ENCODE results near the gene SLC2A5.

The SLC2A5 gene, protein sequence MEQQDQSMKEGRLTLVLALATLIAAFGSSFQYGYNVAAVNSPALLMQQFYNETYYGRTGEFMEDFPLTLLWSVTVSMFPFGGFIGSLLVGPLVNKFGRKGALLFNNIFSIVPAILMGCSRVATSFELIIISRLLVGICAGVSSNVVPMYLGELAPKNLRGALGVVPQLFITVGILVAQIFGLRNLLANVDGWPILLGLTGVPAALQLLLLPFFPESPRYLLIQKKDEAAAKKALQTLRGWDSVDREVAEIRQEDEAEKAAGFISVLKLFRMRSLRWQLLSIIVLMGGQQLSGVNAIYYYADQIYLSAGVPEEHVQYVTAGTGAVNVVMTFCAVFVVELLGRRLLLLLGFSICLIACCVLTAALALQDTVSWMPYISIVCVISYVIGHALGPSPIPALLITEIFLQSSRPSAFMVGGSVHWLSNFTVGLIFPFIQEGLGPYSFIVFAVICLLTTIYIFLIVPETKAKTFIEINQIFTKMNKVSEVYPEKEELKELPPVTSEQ

DNA sequence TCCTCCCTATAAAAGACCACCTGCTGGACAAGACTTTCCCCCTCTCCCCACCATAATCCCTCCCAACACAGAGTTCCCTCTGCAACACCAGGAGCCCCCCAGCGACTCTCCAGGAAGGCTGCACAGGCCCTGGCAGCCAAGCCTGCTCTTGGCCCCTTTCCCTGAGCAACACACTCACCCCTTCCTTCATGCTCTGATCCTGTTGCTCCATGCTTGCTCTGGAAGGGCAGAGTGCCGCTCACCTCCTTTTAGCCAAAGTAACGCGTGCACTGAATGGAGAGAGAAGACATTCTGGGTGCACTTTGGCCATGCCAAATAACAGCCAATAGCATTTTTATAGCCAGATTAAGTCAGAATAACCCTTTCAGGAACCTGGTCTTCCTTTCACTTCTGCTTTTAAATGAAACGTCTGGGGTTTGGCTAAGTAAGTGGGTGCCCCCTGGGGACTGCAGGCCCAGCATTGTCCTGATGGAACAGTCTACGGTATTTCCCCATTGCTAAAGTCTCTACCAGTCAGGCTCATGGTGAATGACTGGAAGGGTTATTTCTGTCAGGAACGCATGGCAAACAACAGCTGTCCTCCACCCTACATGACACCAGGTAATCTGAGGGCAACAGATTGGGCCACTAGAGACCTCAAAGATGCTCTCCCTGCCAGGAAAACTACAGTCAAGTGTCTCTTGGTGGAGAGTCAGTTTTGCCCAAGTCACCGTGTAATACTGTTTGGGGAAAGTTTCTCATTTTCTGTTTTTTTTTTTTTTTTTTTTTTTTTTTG lies at the start of gene SLC2A5:
Gene SLC2A5, minus strand, starts transcription at position 310 of the 775 bp plus-strand sequence. Its CDS starts 99 bp downstream, at position 211.
- H3K9me3 ChIP-seq (ENCODE audit: control insufficient read depth, insufficient read depth, low read depth, low read length) = no peaks in the 10 kb centered on the region
- H3K27ac ChIP-seq (ENCODE audit: low read depth, low read length) = no peak within 1 kb of the TSS
- H3K36me3 ChIP-seq (ENCODE audit: control insufficient read depth, insufficient read depth, low read length) = no peaks in the 10 kb centered on the region
- H3K4me3 ChIP-seq (ENCODE audit: low read depth, low read length) = no peak within 1 kb of the TSS
- no peak within 1 kb of the TSS for H3K9ac ChIP-seq (ENCODE audit: low read length)
- H3K4me1 ChIP-seq (ENCODE audit: control insufficient read depth, insufficient read depth, low read length) = peaks cover 10% of the 10 kb centered on the region; the same call in 1 of the 2 replicates
- H3K27me3 ChIP-seq (ENCODE audit: control insufficient read depth, insufficient read depth, low read length) = no peaks in the 10 kb centered on the region

DNA sequence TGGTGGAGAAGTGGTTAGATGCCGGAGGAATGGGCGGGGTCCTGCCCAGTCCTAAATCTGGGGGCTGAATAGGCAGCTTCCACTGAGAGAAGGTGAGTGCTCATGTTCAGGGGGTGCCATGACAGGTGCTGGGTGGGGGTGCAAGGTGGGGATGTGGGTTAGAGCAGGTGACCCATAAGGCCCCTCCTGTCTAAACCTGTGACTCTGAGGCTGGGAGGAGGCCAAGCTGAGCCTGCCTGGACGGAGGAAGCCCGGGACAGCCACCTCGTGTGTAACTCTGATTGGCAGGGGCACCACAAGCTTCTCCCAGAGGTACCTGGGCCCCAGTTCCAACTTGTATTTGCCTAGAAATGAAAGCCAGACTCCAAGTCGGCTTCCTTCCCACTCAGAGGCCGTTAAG lies 48.8 kb upstream of the SLC2A5 start:
- H3K4me1 ChIP-seq (ENCODE audit: control insufficient read depth, insufficient read depth, low read length) = no peaks in the 10 kb centered on the region
- H3K27ac ChIP-seq (ENCODE audit: low read depth, low read length) = no peak overlapping the region
- no peak overlapping the region for H3K4me3 ChIP-seq (ENCODE audit: low read depth, low read length)
- no peaks in the 10 kb centered on the region for H3K27me3 ChIP-seq (ENCODE audit: control insufficient read depth, insufficient read depth, low read length)
- H3K36me3 ChIP-seq (ENCODE audit: control insufficient read depth, insufficient read depth, low read length) = no peaks in the 10 kb centered on the region
- no peaks in the 10 kb centered on the region for H3K9me3 ChIP-seq (ENCODE audit: control insufficient read depth, insufficient read depth, low read depth, low read length)
- H3K9ac ChIP-seq (ENCODE audit: low read length) = no peak overlapping the region

DNA sequence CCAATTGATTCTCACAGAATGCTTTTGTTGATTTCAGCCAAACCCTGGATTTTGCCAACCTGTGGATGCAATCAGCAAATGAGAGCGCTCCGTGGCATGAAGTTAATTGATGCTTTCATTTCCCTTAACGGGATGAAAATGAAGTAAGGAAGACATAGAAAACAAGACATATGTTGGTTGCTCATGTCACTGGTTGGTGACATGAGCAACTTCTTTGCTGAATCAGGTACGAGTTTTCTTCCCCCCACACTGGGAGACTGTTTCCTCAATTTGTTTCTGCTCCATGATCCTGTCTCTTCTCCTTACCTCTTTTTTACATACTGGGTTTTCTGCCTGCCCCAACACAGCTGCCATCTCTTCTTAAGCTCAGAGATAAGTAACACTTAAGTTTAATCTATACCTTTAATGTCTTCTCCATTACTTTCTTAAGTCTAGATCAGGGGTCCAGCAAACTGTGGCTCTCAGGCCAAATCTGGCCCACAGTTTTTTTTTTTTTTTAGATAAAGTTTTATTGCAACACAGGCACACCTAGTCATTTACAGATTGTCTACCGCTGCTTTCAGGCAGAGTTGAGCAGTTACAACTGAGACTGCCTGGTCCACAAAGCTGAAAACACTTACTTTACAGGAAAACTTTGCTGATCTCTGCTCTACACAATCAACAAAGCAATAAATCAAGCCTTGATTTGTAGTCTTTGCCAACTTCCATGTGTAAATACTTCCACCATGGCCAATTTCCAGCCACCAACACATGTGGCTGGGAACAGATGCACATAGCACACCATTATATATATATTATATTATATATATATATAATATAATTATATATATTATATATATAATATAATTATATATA lies 46.1 kb upstream of the SLC2A5 start:
- Histone ChIP-seq H3K9ac (ENCODE audit: low read length) (no peak overlapping the region), H3K27ac (ENCODE audit: low read depth, low read length) (no peak overlapping the region), H3K27me3 (ENCODE audit: control insufficient read depth, insufficient read depth, low read length) (no peaks in the 10 kb centered on the region), H3K4me1 (ENCODE audit: control insufficient read depth, insufficient read depth, low read length) (peaks cover 4% of the 10 kb centered on the region; the same call in 1 of the 2 replicates), H3K36me3 (ENCODE audit: control insufficient read depth, insufficient read depth, low read length) (no peaks in the 10 kb centered on the region), H3K4me3 (ENCODE audit: low read depth, low read length) (no peak overlapping the region), H3K9me3 (ENCODE audit: control insufficient read depth, insufficient read depth, low read depth, low read length) (no peaks in the 10 kb centered on the region)

- Histone ChIP-seq H3K4me3 (ENCODE audit: low read depth, low read length) (no peak overlapping the region), H3K27me3 (ENCODE audit: control insufficient read depth, insufficient read depth, low read length) (no peaks in the 10 kb centered on the region), H3K9ac (ENCODE audit: low read length) (no peak overlapping the region), H3K27ac (ENCODE audit: low read depth, low read length) (no peak overlapping the region), H3K4me1 (ENCODE audit: control insufficient read depth, insufficient read depth, low read length) (peaks cover 4% of the 10 kb centered on the region; the same call in 1 of the 2 replicates), H3K36me3 (ENCODE audit: control insufficient read depth, insufficient read depth, low read length) (no peaks in the 10 kb centered on the region), H3K9me3 (ENCODE audit: control insufficient read depth, insufficient read depth, low read depth, low read length) (no peaks in the 10 kb centered on the region)
Measured at GRCh38 chr1:9112961-9113880, 43.8 kb upstream of the SLC2A5 start.

DNA sequence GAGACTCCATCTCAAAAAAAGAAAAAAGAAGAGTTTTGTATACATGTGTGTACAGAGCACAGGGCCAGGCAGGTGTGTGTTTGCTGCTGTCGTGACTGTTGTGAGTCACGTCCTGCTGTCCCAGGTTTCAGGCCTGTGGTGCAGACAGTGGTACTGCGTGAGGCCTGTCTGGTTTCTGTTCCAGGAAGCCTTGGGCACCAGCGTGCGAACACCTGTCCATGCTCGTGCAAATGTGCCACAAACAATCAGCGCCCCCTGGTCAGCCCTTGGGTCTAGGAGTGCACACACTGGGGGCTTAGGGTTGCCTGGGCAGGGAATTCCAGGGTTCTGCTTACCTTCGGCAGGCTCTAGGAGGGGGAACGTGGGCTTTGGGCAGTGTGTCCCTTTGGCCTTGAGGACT lies 42.5 kb upstream of the SLC2A5 start:
- H3K9ac ChIP-seq (ENCODE audit: low read length) = no peak overlapping the region
- H3K4me3 ChIP-seq (ENCODE audit: low read depth, low read length) = no peak overlapping the region
- H3K9me3 ChIP-seq (ENCODE audit: control insufficient read depth, insufficient read depth, low read depth, low read length) = no peaks in the 10 kb centered on the region
- H3K27ac ChIP-seq (ENCODE audit: low read depth, low read length) = no peak overlapping the region
- no peaks in the 10 kb centered on the region for H3K27me3 ChIP-seq (ENCODE audit: control insufficient read depth, insufficient read depth, low read length)
- H3K36me3 ChIP-seq (ENCODE audit: control insufficient read depth, insufficient read depth, low read length) = no peaks in the 10 kb centered on the region
- peaks cover 4% of the 10 kb centered on the region; the same call in 1 of the 2 replicates for H3K4me1 ChIP-seq (ENCODE audit: control insufficient read depth, insufficient read depth, low read length)

- no peak overlapping the region for H3K9ac ChIP-seq (ENCODE audit: low read length)
- no peak overlapping the region for H3K4me3 ChIP-seq (ENCODE audit: low read depth, low read length)
- no peaks in the 10 kb centered on the region for H3K9me3 ChIP-seq (ENCODE audit: control insufficient read depth, insufficient read depth, low read depth, low read length)
- peaks cover 4% of the 10 kb centered on the region; the same call in 1 of the 2 replicates for H3K4me1 ChIP-seq (ENCODE audit: control insufficient read depth, insufficient read depth, low read length)
- H3K36me3 ChIP-seq (ENCODE audit: control insufficient read depth, insufficient read depth, low read length) = no peaks in the 10 kb centered on the region
- H3K27ac ChIP-seq (ENCODE audit: low read depth, low read length) = no peak overlapping the region
- H3K27me3 ChIP-seq (ENCODE audit: control insufficient read depth, insufficient read depth, low read length) = no peaks in the 10 kb centered on the region
Measured at GRCh38 chr1:9111357-9111691, 41.9 kb upstream of the SLC2A5 start.

DNA sequence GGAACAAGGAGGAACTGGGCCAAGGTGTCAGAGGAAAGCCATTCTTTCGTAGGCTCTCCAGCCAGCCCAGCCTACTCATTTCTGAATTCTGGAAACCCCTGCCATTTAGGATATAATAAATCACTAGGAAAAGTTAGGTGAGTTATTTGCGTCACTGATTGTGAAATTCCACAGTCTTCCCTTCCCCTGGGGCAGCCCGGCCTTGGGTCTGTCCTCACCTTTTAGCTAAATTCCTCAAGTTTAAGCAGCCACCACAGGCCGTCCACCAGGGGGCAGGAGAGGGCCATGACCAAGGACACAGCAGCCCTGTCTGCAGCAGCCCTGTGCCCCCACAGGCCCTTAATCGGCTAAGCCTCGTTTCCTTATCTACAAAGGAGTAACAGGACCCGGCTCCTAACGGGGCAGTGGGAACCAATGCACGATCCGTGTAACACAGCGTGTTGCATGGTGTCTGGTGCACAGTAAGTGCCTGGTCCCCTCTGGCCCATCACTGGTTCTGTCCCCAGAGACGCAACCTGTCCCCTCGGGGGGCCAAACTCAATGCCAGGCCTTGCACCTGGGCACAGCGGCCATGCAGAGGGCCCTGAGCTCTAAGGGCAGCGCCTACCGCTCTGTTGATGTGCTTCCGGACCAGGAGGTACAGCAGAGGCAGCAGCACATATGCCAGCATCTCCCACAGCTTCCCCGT lies 41.4 kb upstream of the SLC2A5 start:
- Histone ChIP-seq H3K4me1 (ENCODE audit: control insufficient read depth, insufficient read depth, low read length) (peaks cover 4% of the 10 kb centered on the region; the same call in 1 of the 2 replicates), H3K4me3 (ENCODE audit: low read depth, low read length) (no peak overlapping the region), H3K36me3 (ENCODE audit: control insufficient read depth, insufficient read depth, low read length) (no peaks in the 10 kb centered on the region), H3K27me3 (ENCODE audit: control insufficient read depth, insufficient read depth, low read length) (no peaks in the 10 kb centered on the region), H3K9ac (ENCODE audit: low read length) (no peak overlapping the region), H3K9me3 (ENCODE audit: control insufficient read depth, insufficient read depth, low read depth, low read length) (no peaks in the 10 kb centered on the region), H3K27ac (ENCODE audit: low read depth, low read length) (no peak overlapping the region)

DNA sequence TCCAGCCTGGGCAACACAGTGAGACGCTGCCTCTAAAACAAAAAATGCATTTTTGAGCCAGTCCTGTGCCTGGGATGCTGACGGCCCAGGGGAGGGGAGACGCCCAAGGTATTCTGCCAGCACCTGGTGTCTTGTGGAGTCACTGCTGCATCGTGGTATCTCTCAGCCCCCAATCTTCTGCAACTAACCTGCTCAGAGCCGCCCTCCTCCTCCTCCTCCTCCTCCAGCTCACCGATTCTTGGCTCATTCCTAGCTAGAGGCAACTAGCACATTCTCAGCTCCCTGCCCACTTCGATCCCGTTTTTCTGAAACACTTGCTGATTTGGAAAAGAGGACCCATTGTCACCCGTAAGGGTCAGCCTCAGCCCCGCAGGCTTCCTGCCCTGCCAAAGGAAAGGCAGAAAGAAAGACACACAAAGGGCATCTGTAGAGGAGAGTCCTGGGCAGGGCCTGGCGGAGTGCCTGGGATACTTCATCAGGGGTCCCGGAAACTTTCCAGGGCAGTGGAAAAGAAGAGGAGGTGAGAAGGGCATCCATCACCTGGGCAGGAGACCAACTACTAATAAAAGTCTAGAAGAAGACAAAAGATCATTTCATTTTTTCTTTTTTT lies 38.7 kb upstream of the SLC2A5 start:
- Histone ChIP-seq H3K36me3 (ENCODE audit: control insufficient read depth, insufficient read depth, low read length) (no peaks in the 10 kb centered on the region; the same call in 1 of the 2 replicates), H3K9ac (ENCODE audit: low read length) (no peak overlapping the region), H3K4me1 (ENCODE audit: control insufficient read depth, insufficient read depth, low read length) (peaks cover 4% of the 10 kb centered on the region; the same call in 1 of the 2 replicates), H3K9me3 (ENCODE audit: control insufficient read depth, insufficient read depth, low read depth, low read length) (no peaks in the 10 kb centered on the region), H3K4me3 (ENCODE audit: low read depth, low read length) (no peak overlapping the region), H3K27ac (ENCODE audit: low read depth, low read length) (no peak overlapping the region), H3K27me3 (ENCODE audit: control insufficient read depth, insufficient read depth, low read length) (no peaks in the 10 kb centered on the region)

DNA sequence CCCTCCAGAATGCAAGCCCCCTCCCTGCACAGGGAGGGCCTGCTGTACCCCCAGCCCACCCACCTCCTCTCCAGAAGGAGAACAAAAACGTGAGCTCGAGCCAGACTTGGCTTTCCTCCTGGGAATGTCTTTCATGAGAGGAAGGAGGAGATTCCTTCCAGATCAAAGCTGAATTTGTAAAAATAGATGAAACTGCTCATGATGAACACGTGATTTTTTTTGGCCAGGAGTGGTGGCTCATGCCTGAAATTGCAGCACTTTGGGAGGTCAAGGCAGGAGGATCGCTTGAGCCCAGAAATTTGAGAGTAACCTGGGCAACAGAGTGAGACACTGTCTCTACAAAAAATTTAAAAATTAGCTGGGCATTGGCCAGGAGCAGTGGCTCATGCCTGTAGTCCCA lies 37.7 kb upstream of the SLC2A5 start:
- Histone ChIP-seq H3K9ac (ENCODE audit: low read length) (no peak overlapping the region), H3K4me1 (ENCODE audit: control insufficient read depth, insufficient read depth, low read length) (peaks cover 4% of the 10 kb centered on the region; the same call in 1 of the 2 replicates), H3K4me3 (ENCODE audit: low read depth, low read length) (no peak overlapping the region), H3K27me3 (ENCODE audit: control insufficient read depth, insufficient read depth, low read length) (no peaks in the 10 kb centered on the region), H3K9me3 (ENCODE audit: control insufficient read depth, insufficient read depth, low read depth, low read length) (no peaks in the 10 kb centered on the region), H3K27ac (ENCODE audit: low read depth, low read length) (no peak overlapping the region), H3K36me3 (ENCODE audit: control insufficient read depth, insufficient read depth, low read length) (no peaks in the 10 kb centered on the region; the same call in 1 of the 2 replicates)
